ENCODE measurements around the gene LRRN4CL.

DNA sequence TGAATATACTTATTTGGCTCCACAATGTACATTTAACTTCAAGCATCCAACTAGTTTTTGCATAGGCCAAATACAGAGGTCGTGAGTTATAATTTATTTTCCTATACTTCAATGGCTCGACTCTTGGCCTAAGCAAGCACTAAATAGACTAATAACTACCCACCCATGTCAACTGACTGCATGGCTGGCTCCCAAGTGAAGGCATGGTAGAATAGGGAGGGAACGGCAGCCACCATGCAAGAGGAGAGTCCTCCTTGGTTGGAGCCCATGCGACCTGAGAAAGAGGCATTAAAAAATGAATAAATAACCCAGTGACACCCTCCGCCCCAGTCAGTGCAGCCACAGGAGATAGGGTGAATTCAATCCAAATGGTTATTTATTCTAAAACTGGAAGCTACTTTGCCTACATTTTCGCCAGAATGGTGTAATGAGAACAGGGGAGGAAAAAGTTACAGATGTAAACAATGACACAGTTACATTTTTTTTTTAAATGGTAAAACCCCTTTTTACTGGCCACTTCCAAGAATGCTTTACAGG lies 23.0 kb upstream of the LRRN4CL start:
- TF ChIP-seq POLR2AphosphoS5 (IDR thresholded peaks at IDR 0.05; ENCODE audit: low read depth, low read length) (no peak), POLR2A (IDR thresholded peaks at IDR 0.05; ENCODE audit: low read depth, low read length) (no peak), TAF1 (IDR thresholded peaks at IDR 0.05; ENCODE audit: borderline replicate concordance, low read depth, low read length) (no peak)

Data from GM12892 (cell line).